Mucosa of gallbladder (tissue), 1 donor: Measurements from ENCODE around the gene ADAMTS20. TPM values are rescaled to one million over a fixed set of nuclear protein-coding genes. Genes with fewer than 3 reads are reported as not detected.

Experiments
- DNase-seq: peaks from one replicate; pipeline ENCODE4 v3.0.0-alpha.2; 2020; ENCODE audit warnings: low spot score
- total RNA-seq: library from RNA; stranded (reverse); gene quantifications from one replicate; pipeline ENCODE4 v1.2.1, GENCODE V29; 2021
- donor health status: DM: no; HTN: no; CAD: no.

The ADAMTS20 gene
- total RNA-seq, 1 donor from 2014 or later, result not detected

- no peak for DNase-seq
Observed at GRCh38 chr12:43310596-43310995, 241.4 kb downstream of the ADAMTS20 start.

- no peak for DNase-seq
Observed at GRCh38 chr12:43309959-43310358, 242.0 kb downstream of the ADAMTS20 start.

- no peak for DNase-seq
Observed at GRCh38 chr12:43308776-43309175, 243.2 kb downstream of the ADAMTS20 start.

GRCh38 chr12:43307126-43307525, 244.9 kb downstream of the ADAMTS20 start:
- no peak for DNase-seq

- DNase-seq, result no peak
Observed at GRCh38 chr12:43306066-43306465, 245.9 kb downstream of the ADAMTS20 start.

GRCh38 chr12:43305065-43305464, 246.9 kb downstream of the ADAMTS20 start:
- DNase-seq, result no peak

Other genes with a start within 250 kb of the ADAMTS20 start
- gene PUS7L, start 206.6 kb upstream of the ADAMTS20 start, total RNA-seq, result 11.6 TPM
- 22.6 TPM for gene IRAK4, start 206.7 kb upstream of the ADAMTS20 start, total RNA-seq